ENCODE results near the gene CARNS1.
"Not testable (repeated sequence)": the region's sequence is repeated elsewhere in the genome, so short reads cannot be mapped to it uniquely, and the experiment has no call there.

CARNS1 gene

DNA sequence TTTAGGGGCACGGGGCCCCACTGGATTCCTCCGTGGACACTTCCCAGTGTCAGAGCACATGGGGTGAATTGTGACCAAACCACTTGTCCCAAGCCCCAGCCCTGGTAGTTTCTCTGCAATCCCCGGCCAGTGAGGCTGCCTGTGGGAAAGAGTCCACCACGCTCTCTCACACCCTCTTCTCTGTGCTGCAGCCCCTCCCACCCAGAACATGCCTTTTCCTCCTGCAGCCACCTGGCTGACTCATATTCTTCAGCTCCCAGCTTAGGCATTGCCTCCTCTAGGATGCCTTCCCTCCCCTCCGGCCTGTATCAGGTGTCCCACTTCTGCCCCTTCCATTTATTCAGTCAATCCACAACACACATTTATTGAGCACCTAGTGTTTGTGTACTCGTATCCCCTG lies 7.4 kb downstream of the CARNS1 start:
- H3K36me3 Mint-ChIP-seq, result peaks cover 25% of the 10 kb centered on the region
- H3K4me1 Mint-ChIP-seq, result peaks cover 65% of the 10 kb centered on the region
- ATAC-seq (no peak), DNase-seq (ENCODE audit: low spot score in 2 of 2) (no peak)
- no peak overlapping the region for H3K27ac Mint-ChIP-seq
- H3K4me3 Mint-ChIP-seq, result peak overlapping the region; percentile 29
- H3K9me3 Mint-ChIP-seq, result no peaks in the 10 kb centered on the region

DNA sequence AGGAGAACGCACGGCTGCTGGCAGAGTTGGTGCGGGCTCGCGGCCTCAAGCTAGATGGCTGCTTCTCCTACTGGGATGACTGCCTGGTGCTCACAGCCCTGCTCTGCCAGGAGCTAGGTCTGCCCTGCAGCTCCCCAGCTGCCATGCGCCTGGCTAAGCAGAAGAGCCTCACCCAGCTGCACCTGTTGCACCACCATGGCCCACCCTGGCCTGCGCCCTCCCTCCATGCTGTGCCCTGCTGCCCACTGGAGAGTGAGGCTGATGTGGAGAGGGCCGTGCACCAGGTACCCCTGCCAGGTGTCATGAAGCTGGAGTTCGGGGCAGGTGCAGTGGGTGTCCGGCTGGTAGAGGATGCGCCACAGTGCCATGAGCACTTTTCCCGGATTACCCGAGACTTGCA lies 8.0 kb downstream of the CARNS1 start:
- Mint-ChIP-seq H3K4me1 (peaks cover 63% of the 10 kb centered on the region), H3K4me3 (no peak overlapping the region), H3K9me3 (no peaks in the 10 kb centered on the region), H3K27ac (no peak overlapping the region), H3K36me3 (peaks cover 31% of the 10 kb centered on the region)
- ATAC-seq, result no peak
- DNase-seq (ENCODE audit: low spot score in 2 of 2), result no peak

DNA sequence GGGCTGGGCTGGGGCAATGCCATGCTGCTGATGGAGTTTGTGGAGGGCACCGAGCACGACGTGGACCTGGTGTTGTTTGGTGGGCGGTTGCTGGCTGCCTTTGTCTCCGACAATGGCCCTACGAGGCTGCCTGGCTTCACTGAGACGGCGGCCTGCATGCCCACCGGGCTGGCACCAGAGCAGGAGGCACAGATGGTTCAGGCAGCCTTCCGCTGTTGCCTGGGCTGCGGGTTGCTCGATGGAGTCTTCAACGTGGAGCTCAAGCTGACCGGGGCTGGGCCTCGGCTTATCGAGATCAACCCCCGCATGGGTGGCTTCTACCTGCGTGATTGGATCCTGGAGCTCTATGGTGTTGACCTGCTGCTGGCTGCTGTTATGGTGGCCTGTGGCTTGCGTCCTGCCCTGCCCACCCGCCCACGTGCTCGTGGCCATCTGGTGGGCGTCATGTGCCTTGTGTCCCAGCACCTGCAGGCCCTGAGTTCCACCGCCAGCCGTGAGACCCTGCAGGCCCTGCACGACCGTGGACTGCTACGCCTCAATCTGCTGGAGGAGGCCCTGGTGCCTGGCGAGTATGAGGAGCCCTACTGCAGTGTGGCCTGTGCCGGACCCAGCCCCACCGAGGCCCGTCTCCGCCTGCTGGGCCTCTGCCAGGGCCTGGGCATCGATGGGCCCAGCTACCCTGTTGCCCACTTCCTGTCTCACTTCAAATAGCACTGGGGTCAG lies 8.6 kb downstream of the CARNS1 start:
- Mint-ChIP-seq H3K36me3 (peaks cover 36% of the 10 kb centered on the region), H3K9me3 (no peaks in the 10 kb centered on the region), H3K27ac (peak overlapping the region; percentile 69), H3K4me1 (peaks cover 57% of the 10 kb centered on the region), H3K4me3 (no peak overlapping the region)
- DNase-seq (ENCODE audit: low spot score in 2 of 2), result no peak
- ATAC-seq, result no peak

DNA sequence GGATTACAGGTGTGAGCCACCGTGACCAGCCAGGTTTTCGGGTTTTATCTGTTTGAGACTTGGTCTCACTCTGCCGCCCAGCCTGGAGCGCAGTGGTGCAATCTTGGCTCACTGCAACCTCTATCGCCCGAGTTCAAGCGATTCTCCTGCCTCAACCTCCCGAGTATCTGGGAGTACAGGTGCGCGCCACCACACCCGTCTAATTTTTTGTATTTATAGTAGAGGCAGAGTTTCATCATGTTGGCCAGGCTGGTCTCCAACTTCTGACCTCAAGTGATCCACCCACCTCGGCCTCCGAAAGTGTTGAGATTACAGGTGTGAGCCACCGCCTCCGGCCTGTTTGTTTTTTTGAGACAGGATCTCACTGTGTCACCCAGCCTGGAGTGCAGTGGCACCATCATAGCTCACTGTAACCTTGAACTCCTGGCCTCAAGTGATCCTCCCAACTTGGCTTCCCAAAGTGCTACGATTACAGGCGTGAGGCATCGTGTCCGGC lies 11.9 kb downstream of the CARNS1 start:
- DNase-seq (ENCODE audit: low spot score in 2 of 2) (peak in 1 of 2 donors; percentile 62), ATAC-seq (peak; percentile 41)
- peak overlapping the region; percentile 92 for H3K27ac Mint-ChIP-seq
- H3K36me3 Mint-ChIP-seq, result peaks cover 64% of the 10 kb centered on the region
- not testable (repeated sequence) for H3K9me3 Mint-ChIP-seq
- H3K4me3 Mint-ChIP-seq, result peak overlapping the region; percentile 89
- H3K4me1 Mint-ChIP-seq, result peaks cover 49% of the 10 kb centered on the region

DNA sequence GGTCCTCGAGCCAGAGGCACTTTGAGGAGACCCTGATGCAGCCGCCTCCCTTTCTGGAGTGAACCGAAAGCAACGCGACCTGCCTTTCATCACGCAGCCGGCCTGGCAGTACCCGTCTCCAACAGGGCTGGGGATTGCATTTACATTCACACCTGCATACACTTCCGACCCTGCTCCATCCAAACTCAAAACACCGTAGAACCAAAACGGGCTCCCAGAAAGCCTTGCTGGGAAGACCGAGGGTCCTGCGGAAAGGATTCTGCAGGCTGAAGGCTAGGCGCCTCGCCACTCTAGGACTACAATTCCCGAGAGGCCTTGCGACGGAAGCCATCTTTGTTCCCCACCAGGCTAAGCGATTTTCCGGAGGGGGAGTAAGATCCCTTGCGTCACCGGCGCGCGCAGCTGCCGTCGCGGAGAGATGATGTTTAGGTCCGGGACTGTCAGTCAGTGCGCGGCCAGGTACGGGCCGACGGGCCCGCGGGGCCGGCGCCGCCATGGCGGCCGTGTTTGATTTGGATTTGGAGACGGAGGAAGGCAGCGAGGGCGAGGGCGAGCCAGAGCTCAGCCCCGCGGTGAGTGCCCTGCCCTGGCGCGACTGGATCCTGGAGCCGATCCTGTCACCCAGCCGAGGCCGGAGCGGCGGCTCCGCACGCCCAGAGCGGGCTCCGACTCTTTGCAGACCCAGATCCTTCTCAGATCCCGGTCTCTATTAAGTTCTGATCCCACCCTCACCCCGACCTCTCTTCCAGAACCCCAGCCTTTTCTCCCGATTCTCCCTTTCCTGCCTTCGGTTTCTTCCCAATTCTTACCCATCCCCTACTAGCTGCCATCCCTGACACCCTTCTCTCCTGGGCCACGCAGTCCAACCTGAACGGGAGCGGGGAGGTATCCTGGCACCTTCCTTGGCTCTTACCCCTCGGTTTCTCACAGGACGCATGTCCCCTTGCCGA lies 12.8 kb downstream of the CARNS1 start, which contains the start of gene RPS6KB2:
RPS6KB2 (plus strand) TSS at position 443 of the 950 bp plus-strand sequence; CDS start at position 495, 52 bp downstream.
- peak within 1 kb of the TSS; percentile 89 for H3K4me3 Mint-ChIP-seq
- H3K4me1 Mint-ChIP-seq, result peaks cover 46% of the 10 kb centered on the region
- peaks cover 69% of the 10 kb centered on the region for H3K36me3 Mint-ChIP-seq
- no peaks in the 10 kb centered on the region for H3K9me3 Mint-ChIP-seq
- DNase-seq (ENCODE audit: low spot score in 2 of 2) (peak; percentile 100), ATAC-seq (peak; percentile 93)
- peak within 1 kb of the TSS; percentile 92 for H3K27ac Mint-ChIP-seq

DNA sequence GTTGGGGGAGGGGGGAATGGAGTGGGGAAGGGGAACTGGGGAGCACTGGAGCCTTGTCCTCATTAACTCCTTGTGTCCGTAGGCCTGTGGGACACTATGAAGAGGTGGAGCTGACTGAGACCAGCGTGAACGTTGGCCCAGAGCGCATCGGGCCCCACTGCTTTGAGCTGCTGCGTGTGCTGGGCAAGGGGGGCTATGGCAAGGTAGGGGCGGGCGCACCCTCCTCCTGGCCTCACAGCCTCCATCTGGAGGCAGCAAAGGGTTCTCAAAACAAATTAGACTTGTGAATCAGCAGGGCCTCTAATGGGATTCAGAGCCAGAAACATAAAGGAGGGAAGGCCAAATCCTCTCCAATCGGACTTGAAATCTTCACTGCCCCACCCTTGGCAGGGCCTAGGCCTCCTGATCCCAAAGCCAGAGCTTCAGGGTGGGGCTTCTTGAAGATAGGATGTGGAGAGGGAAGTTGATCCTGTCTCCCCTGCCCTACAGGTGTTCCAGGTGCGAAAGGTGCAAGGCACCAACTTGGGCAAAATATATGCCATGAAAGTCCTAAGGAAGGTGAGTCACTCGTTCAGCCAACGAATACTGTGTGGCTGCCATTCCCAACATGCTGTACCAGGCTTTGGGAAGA lies 13.7 kb downstream of the CARNS1 start:
- Mint-ChIP-seq H3K27ac (peak overlapping the region; percentile 92), H3K4me1 (peaks cover 55% of the 10 kb centered on the region), H3K4me3 (peak overlapping the region; percentile 89), H3K36me3 (peaks cover 77% of the 10 kb centered on the region), H3K9me3 (no peaks in the 10 kb centered on the region)
- no peak for ATAC-seq
- no peak for DNase-seq (ENCODE audit: low spot score in 2 of 2)

DNA sequence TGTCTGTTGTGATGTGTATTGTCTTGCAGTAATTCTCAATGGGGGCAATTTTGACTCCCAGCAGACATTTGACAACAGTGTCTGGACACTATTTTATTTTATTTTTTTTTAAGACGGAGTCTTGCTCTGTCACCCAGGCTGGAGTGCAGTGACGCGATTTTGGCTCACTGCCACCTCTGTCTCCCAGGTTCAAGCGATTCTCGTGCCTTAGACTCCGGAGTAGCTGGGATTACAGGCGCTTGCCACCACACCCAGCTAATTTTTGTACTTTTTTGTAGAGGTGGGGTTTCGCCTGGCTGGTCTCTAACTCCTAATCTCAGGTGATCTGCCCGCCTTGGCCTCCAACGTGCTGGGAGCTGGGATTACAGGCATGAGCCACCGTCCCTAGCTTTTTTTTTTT lies 14.2 kb downstream of the CARNS1 start:
- Mint-ChIP-seq H3K4me1 (peaks cover 55% of the 10 kb centered on the region), H3K36me3 (peaks cover 79% of the 10 kb centered on the region), H3K27ac (peak overlapping the region; percentile 65), H3K9me3 (no peaks in the 10 kb centered on the region), H3K4me3 (peak overlapping the region; percentile 42)
- DNase-seq (ENCODE audit: low spot score in 2 of 2), result no peak
- ATAC-seq, result no peak

DNA sequence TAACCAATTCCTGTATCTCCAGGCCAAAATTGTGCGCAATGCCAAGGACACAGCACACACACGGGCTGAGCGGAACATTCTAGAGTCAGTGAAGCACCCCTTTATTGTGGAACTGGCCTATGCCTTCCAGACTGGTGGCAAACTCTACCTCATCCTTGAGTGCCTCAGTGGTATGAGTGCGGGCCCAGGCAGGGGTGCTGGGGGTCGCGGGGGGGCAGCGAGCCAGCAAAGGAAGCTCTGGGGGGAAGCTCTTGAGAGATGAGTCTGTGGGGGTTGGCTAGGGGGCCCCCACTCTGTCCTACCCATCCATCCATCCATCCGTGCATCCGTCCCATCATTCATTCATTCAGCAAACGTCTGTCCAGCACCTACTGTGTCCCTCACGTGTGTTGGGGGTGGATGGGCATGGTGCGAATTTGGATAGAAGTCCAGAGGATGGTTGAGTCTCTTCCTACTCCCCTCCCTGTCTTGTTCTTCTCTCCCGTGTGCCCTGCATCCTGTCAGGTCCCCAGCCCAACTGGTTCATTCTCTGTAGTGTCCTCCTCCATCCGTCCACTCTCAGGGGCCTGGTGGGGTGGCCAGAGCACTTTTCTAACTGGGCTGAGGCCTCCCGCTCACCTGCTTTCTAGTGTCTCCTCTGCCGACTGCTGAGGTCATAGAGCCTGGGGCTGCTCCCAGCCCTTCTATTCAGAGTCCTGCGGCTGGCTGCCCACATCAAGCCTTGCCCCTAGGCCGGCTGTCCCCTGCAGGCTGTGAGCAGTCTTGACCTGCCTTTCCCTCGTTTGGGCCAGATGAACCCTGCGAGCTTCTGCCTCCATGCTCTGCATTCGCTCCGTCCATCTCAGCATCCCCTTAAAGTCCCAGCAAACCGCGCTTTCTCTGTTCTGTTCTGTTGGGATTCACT lies 16.1 kb downstream of the CARNS1 start:
- H3K36me3 Mint-ChIP-seq, result peaks cover 94% of the 10 kb centered on the region

DNA sequence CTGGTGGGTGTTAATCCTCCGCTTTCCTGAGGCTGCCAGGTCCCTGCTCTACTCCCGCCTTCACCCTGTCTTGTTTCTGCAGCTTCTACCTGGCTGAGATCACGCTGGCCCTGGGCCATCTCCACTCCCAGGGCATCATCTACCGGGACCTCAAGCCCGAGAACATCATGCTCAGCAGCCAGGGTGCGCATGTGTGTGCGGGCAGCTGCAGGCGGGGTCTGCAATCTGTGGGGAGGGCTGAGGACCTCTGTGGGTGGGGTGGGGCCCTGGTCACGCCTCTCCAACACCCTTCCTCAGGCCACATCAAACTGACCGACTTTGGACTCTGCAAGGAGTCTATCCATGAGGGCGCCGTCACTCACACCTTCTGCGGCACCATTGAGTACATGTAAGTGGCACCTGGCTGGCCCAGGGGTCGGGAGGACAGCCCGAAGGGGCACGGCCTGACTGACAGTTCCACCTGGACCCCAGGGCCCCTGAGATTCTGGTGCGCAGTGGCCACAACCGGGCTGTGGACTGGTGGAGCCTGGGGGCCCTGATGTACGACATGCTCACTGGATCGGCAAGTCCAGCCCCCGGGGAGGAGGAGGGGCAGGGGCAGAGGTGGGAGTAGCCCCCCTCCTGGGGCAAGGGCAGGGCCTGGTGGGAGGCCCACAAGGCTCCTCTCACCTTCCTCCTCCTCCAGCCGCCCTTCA lies 17.3 kb downstream of the CARNS1 start:
- Mint-ChIP-seq H3K9me3 (no peaks in the 10 kb centered on the region), H3K4me1 (peaks cover 49% of the 10 kb centered on the region), H3K27ac (peak overlapping the region; percentile 94), H3K4me3 (peak overlapping the region; percentile 95), H3K36me3 (peaks cover 100% of the 10 kb centered on the region)
- ATAC-seq, result no peak
- no peak for DNase-seq (ENCODE audit: low spot score in 2 of 2)

More for the DNA sequence above, 16.1 kb downstream of the CARNS1 start:
- H3K27ac Mint-ChIP-seq, result peak overlapping the region; percentile 94
- H3K4me1 Mint-ChIP-seq, result peaks cover 53% of the 10 kb centered on the region
- peak overlapping the region; percentile 4 for H3K4me3 Mint-ChIP-seq
- DNase-seq (ENCODE audit: low spot score in 2 of 2) (no peak), ATAC-seq (no peak)
- no peaks in the 10 kb centered on the region for H3K9me3 Mint-ChIP-seq

DNA sequence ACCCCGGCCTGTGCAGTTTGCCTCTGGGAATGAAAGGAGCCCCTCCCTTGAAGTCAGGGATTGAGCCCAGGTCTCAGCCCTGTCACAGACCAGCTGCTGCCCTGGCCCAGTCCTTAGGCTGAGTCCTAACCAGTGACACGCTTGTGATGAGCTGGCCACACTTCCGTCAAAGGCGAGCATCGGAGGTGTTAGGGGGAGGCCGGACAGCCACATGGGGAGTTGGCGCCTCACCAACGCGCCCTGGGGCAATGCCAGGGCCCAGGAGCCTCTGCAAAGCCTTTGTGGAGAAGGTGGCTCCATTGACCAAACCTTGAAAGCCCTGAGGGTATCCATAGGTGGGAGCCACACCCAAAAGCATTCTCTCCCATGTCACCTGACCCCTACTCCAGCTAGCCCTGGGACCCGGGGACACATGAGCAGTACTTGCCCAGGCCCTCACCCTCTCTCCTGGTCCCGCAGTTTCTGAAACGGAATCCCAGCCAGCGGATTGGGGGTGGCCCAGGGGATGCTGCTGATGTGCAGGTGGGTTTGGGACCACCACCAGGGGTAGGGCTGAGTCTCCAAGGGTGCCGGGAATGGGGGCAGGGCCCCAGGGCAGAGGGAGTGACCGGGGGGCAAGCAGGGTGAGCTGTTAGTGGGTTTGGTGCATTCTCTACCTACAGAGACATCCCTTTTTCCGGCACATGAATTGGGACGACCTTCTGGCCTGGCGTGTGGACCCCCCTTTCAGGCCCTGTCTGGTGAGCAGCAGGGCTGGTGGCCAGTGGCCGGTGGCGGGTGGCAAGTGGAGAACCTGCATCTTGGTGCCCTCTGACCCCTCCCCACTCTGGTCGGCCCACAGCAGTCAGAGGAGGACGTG lies 18.3 kb downstream of the CARNS1 start:
- peaks cover 97% of the 10 kb centered on the region for H3K36me3 Mint-ChIP-seq
- H3K9me3 Mint-ChIP-seq, result no peaks in the 10 kb centered on the region
- DNase-seq (ENCODE audit: low spot score in 2 of 2) (peak in 1 of 2 donors; percentile 72), ATAC-seq (peak; percentile 42)
- H3K4me1 Mint-ChIP-seq, result peaks cover 54% of the 10 kb centered on the region
- H3K4me3 Mint-ChIP-seq, result peak overlapping the region; percentile 95
- H3K27ac Mint-ChIP-seq, result peak overlapping the region; percentile 94

DNA sequence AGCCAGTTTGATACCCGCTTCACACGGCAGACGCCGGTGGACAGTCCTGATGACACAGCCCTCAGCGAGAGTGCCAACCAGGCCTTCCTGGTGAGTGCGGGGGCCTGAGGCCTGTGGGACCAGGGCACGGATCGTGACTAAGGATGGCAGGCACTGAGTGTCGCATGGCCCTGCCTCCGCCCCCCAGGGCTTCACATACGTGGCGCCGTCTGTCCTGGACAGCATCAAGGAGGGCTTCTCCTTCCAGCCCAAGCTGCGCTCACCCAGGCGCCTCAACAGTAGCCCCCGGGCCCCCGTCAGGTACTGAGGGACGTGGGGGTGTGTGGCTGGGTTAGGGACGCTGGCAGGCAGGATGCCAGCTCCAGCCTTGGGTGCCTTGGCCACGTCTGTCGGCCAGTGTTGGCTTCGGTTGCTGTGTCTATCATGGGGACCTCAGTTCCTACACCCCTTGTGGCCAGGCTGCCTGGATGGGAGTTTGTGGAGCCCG lies 19.0 kb downstream of the CARNS1 start:
- peak in 1 of 2 donors; percentile 78 for DNase-seq (ENCODE audit: low spot score in 2 of 2)
- Mint-ChIP-seq H3K27ac (peak overlapping the region; percentile 94), H3K9me3 (no peaks in the 10 kb centered on the region), H3K4me3 (peak overlapping the region; percentile 95), H3K36me3 (peaks cover 97% of the 10 kb centered on the region), H3K4me1 (peaks cover 61% of the 10 kb centered on the region)
- peak; percentile 66 for ATAC-seq

DNA sequence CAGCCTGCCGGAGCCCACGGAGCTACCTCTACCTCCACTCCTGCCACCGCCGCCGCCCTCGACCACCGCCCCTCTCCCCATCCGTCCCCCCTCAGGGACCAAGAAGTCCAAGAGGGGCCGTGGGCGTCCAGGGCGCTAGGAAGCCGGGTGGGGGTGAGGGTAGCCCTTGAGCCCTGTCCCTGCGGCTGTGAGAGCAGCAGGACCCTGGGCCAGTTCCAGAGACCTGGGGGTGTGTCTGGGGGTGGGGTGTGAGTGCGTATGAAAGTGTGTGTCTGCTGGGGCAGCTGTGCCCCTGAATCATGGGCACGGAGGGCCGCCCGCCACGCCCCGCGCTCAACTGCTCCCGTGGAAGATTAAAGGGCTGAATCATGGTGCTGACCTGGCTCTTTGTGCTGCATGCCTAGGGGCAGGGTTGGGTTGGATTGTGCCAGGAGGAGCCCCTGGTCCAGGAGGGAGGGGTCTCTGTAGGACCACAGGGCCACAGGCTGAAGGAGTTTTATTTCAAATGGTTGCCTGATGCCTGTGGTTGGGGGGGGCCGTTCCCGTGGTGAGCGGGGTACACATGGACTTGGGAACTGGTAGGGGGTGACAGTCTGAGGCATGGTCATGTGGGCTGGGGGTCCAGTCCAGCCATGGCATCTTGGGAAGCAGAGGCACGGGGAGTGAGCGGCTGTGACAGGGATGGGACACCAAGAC lies 19.7 kb downstream of the CARNS1 start:
- peak overlapping the region; percentile 95 for H3K4me3 Mint-ChIP-seq
- H3K9me3 Mint-ChIP-seq, result no peaks in the 10 kb centered on the region
- peak; percentile 3 for ATAC-seq
- peak in 1 of 2 donors; percentile 69 for DNase-seq (ENCODE audit: low spot score in 2 of 2)
- H3K27ac Mint-ChIP-seq, result peak overlapping the region; percentile 94
- peaks cover 97% of the 10 kb centered on the region for H3K36me3 Mint-ChIP-seq
- peaks cover 68% of the 10 kb centered on the region for H3K4me1 Mint-ChIP-seq

All from stimulated activated effector memory CD8-positive, alpha-beta T cell treated with anti-CD3 and anti-CD28 coated beads, Interleukin-12 subunit alpha, Interleukin-12 subunit beta, amount 100 ng/mL, for 72 hours (primary cell).